Raji (cell line): ENCODE data around the gene SCART1.

Source experiments
- POLR2A ChIP-seq: IDR thresholded peaks from 2 replicates; pipeline ENCODE4 v1.6.1; 2011; ENCODE audit warnings: low read depth, low read length, control low read depth; ENCODE audit not compliant: insufficient read depth

Gene SCART1

DNA sequence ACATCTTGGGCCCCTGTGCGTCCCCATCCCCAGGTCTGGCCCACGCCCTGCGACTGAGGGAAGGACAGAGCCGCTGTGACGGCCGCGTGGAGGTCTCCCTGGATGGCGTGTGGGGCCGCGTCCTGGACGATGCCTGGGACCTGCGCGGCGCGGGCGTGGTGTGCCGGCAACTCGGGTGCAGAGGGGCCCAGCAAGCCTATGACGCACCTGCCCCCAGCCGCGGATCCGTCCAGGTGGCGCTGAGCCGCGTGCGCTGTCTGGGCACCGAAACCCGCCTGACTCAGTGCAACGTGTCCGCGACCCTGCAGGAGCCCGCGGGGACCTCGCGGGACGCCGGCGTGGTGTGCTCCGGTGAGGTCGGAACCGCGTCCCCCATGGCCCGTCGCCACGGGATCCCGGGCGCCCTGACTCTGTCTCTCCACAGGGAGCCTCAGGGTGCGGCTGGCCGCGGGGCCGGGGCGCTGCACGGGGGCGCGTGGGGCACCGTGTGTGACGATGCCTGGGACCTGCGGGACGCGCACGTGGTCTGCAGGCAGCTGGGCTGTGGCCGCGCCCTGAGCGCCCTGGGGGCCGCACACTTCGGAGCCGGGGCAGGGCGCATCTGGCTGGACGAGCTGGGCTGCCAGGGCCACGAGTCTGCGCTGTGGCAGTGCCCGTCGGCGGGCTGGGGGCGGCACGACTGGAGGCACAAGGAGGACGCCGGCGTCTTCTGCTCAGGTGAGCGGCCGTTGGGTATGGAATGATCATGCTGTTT, 5.9 kb downstream of the SCART1 start:
- no peak for TF ChIP-seq POLR2A

DNA sequence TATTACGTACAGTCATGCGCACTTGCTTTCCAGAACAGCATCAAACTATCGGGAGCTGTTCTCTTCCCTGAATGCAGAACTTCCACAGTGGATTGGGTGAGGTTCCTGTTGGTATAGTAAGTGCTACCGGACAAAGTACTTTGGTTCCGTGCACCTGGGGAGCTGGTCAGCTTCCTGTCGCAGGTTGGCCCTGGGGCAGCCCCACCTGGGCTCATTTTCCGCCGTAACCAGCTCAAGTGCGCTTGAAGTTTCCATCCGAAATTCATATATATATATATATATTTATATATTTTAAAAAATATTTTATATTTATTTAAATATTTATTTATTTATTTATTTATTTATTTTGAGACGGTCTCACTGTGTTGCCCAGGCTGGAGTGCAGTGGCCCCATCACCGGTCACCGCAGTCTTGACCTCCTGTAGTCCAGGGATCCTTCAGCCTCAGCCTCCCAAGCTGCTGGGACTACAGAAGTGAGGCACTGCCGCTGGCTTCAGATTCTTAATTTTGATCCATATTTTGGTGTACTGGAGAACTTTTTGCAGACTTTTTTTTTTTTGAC, 6.5 kb downstream of the SCART1 start:
- TF ChIP-seq POLR2A, result no peak

DNA sequence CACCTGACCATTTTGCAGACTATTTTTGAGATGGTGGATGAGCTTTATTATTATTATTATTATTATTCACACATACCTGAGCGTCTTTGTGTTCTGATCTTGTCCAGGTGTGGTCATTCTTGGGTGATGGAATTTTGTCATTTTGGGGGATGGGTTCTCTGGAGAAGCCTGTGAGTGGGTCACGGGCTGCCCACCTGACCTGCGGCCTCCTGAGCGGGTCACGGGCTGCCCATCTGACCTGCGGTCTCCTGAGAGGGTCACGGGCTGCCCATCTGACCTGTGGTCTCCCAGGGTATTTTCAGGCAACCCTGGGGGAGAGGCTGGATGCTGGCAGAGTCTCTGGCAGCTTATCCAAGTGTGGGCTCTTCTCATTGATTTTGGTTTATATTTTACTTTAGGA, 7.3 kb downstream of the SCART1 start:
- no peak for TF ChIP-seq POLR2A

DNA sequence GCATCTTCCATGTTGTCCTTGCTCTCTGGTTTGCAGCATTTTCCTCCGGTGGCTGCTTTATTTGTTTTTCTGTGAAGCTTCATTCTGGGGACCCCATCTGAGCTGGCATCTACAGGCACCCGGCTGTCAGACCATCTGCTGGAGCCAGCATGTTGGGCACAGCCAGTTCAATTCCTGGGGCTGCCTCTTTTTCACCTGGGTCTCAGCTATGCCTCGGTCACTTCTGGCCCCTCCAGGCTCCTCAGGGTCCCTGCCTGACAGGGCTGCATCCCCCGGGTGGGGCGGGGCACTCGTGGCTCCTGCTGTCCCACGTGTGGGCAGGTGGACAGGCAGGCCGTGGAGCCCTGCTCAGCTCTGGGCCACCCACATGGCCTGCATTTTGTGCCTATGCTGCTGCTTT, 8.1 kb downstream of the SCART1 start:
- no peak for TF ChIP-seq POLR2A

DNA sequence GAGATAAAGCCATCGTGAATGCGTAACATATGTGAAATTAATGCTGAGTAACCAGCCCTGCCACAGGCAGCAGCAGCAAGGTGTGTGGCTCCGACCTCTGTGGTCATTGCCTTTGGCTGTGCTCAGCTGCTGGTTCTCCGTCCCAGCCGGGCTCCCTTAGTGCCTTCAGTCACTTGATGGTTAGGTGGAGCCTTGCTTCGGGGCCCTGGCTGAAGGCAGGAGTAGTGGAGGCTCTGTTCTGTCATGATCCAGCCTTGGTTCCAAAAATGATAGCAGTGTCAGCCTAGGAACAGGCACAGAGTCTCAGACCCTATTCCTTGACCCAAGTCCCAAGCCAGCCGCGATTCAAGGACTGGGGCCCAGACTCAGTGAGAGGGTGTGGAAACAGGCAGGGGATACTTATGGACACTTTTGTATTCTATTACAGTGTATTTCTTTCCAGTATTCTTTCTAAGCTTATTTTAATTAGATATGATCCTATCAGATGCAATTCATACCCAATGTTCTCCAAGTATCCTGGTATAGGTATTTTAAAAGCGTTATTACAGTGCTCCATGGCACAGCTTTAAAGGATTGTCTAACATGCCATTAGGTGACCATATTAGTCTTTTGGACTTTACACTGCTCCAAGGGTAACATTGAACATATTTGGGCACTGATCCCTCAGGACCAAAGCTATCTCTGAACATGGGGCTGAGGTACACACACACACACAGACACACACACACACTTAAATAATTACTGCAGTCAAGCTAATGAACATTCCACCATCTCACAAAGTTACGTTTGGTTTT, 9.0 kb downstream of the SCART1 start:
- no peak for TF ChIP-seq POLR2A

DNA sequence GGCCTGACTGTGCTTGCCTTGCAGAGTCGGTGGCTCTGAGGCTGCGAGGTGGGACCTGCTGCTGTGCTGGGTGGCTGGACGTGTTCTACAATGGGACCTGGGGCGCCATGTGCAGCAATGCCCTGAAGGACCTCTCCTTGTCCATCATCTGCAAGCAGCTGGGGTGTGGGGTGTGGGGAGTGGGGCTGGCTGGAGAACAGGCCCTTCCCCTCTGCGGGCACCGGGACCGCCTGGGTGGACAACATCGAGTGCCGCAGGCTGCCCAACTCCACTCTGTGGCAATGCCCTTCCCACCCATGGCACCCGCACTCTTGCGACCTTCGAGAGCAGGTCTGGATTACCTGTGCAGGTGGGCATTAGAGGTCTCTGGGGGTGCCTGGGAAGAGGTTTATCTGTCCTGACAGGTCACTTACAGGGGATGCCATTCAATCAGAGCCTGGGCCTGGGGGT, 10.9 kb downstream of the SCART1 start:
- TF ChIP-seq POLR2A, result no peak

DNA sequence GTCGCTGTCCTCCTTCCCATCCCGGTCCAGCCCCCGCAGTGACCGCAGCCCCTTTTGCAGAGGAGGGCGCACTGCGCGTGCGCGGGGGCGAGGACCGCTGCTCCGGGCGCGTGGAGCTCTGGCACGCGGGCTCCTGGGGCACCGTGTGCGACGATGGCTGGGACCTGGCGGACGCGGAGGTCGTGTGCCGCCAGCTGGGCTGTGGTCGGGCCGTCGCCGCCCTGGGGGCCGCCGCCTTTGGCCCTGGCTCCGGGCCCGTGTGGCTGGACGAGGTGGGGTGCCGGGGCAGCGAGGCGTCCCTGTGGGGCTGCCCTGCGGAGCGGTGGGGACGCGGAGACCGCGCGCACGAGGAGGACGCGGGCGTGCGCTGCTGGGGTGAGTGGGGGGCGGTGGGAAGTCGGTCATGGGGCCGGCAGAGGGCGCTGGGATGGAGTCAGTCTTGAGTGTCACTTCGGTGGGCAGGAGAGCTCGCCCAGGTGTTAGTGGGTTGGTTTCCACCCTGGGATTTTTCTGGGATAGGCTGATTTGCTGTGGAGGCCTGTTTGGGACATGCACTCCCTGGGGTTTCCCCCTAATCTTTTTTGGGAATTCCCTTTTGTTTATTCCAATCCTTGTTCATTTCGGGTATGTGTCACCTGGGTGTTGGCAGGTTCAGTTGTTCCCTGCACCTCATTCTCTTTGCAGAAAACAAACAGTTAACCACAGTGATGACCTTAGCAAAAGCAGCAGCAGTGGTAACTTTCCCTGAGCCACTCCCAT, 11.6 kb downstream of the SCART1 start:
- TF ChIP-seq POLR2A, result no peak

DNA sequence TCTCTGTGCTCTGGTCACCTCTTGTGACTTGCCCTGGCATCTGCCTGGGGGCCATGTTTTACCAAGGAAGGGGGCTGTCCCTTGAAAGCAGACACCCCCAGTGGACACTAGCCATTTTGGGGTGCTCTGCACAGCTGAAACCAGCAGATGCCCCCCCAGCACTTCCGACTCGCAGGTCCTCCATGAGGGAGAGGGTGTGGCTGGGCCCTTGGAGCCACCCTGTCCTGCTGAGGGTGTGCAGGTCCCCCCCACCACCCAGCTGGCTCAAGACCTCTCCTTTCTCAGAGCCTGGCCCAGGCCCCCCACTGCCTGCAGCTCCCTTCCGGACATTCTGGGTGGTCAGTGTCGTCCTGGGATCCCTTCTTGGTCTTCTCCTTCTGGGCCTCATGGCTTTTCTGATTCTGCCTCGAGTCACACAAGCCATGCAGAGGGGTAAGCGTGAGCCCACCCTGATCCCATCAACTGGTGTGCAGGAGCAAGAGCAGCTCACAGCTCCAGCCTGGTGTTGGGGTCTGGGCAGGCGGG, 12.3 kb downstream of the SCART1 start:
- TF ChIP-seq POLR2A, result no peak

DNA sequence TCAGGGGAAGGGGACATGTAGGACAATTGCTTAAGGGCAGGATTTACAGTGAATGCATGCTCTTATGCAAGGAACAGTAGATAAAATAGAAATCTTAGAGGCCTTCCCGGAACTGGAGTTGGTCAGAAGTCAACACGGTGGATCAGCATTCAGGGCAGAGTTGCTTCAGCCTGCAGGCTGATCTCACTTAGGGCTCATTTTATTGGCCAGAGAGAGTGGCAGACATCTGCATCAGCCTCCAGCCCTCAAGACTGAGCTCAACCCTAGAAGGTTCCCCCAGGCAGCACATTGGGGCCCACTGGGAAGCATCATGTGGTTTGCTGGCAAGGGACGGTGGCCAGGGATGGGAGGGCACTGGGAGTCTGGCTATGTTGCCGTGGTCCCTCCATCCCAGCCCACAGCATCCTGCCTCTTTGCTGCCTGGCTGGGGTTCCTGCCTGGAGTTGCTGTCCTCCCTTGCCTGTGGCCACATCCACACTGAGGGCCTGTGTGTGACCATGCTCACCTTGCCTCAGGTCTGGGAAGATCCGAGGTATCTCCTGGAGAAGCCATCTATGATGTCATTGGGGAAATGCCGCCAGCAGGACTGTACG, 13.0 kb downstream of the SCART1 start:
- no peak for TF ChIP-seq POLR2A

DNA sequence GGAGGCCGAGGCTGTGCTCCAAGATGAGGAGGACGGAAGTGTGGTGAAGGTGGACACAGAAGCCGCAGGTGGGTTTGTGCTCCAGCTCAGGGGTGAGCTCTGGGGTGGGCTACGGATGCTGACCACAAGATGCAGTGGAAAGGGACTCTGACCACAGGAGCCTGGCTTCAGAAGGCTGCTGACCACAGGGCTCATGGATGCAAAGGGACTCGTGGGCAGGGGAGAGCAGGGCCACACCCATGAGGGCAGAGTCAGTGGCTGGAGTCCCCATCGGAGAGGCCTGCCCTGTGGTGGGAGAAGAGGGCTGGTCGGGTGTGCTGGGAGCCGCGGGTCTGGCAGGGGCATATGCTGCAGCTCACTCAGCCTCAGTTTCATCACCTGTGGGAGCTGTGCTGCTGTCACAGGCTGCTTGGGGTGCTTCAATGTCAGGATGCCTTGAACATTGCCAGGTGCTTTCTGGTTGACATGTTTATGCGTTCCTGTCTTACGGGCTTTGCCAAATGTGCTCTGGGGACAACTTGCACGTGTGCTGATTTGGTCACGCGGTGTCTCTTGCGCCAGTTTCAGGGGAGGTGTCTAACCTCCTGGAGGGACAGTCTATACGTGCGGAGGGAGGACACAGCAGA, 13.7 kb downstream of the SCART1 start:
- no peak for TF ChIP-seq POLR2A

DNA sequence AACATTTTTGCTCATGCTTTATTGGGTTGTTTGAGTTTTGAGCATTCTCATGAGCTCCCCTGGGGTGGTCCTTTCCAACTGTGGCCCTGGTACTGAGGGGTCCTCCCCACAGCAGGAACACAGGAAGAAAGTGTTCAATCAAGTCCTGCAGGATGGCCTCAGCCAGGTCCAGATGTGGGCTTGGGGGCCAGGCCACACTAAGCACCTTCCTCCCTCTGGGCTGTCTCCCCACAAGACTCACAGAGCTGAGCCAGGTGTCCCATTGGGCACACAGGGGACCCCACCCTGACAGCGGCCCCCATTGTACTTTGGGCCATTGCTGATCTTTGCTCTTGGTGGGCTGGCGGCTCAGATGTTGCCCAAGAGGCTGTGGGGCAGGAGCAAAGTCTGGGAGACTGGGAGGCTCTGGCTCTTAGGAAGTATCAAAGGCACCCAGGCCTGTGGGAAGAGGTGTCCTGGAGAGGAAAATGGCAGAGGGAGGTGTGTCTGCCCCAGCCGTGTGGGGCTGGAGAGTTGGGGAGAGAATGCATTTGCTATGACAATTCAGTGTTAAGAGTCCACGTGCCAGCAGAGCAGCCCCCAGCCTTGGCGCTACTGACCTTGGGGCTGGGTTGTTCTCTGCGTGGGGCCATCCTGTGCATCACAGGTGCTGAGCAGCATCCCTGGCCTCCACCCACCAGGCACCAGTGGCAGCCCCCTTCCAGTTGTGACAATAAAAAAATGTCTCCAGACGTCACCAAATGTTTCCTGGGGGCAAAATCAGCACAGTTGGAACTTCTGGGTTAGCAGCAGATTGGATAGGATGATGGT, 17.8 kb downstream of the SCART1 start:
- no peak for TF ChIP-seq POLR2A

DNA sequence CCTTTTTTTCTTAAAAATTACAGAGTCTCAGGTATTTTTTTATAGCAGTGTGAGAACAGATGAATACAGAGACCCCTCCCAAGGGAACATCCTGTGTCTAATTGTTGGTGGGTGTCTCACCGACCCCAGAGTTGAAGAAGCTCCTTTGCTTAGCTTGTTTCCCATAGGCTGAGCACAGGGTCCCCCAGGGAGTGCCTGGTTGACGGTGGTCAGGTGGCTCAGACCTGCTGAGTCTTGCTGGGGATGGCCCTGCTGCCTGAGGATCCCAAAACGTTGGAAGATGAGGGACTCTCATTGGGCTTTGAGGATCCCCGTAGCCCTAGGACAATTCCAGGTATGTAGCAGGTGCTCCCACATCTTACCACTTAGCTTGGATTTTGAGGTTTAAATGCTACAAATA, 19.5 kb downstream of the SCART1 start:
- no peak for TF ChIP-seq POLR2A

DNA sequence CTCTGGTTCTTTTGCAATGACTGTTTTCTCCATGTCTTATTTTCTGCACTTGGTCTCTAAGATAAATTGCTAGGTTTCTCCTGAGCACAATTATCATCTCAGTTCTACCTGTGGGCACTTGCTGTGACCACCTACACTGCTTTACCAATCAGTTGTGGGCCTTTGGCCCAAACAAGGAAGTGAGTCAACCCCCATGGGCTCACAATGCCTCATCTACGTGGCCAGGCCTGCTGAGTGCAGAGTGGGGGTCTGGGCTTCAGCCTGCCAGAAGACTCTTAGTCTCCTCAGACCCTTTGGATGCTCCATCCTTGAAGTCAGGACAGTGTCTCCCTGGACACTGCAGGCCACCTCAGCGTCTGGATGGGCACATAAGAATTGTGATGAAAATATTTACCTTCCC, 20.3 kb downstream of the SCART1 start:
- TF ChIP-seq POLR2A, result no peak
